ENCODE results near the gene ADARB2.

DNA sequence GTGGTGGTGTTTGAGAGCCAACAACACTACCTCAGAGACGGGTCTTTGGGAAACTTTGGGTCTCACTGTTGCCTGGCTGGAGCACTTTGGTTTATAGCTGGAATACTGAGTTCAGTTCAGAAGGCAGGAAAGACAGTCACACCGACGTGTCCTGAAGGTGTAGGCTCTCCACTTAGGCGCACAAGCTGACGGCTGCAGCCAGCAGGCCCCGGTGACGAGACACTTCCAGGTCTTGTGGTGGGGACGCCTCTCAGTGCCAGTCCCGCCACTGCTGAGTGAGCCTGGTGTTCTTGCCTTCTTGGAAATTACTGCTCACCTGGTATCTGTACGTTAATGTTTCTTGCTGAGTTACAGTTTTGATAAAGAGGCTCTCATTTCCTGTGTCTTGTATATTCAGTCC is 607.1 kb downstream of the ADARB2 start:
- TF ChIP-seq POLR2A (IDR thresholded peaks at IDR 0.05): no peak
- TF ChIP-seq, protein P1, sequence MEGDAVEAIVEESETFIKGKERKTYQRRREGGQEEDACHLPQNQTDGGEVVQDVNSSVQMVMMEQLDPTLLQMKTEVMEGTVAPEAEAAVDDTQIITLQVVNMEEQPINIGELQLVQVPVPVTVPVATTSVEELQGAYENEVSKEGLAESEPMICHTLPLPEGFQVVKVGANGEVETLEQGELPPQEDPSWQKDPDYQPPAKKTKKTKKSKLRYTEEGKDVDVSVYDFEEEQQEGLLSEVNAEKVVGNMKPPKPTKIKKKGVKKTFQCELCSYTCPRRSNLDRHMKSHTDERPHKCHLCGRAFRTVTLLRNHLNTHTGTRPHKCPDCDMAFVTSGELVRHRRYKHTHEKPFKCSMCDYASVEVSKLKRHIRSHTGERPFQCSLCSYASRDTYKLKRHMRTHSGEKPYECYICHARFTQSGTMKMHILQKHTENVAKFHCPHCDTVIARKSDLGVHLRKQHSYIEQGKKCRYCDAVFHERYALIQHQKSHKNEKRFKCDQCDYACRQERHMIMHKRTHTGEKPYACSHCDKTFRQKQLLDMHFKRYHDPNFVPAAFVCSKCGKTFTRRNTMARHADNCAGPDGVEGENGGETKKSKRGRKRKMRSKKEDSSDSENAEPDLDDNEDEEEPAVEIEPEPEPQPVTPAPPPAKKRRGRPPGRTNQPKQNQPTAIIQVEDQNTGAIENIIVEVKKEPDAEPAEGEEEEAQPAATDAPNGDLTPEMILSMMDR (IDR thresholded peaks at IDR 0.05): no peak
